HepG2 (cell line): ENCODE measurements around the gene NEDD4L. TPM values are rescaled to one million over a fixed set of nuclear protein-coding genes. Genes with fewer than 3 reads are reported as not detected.

Experiments used
- ESRRA ChIP-seq: sonication (generic); formaldehyde crosslinking; IDR thresholded peaks from 2 replicates; pipeline ENCODE4 v1.5.1; 2020; ENCODE audit warnings: mild to moderate bottlenecking, low read depth, missing genetic modification reagents
- HMG20A ChIP-seq: IDR thresholded peaks from 2 replicates; pipeline ENCODE4 v1.6.1; 2016; ENCODE audit warnings: borderline replicate concordance
- HNF4A ChIP-seq: sonication (generic); formaldehyde crosslinking; IDR thresholded peaks from 2 replicates; pipeline ENCODE4 v1.4.0; 2020; ENCODE audit warnings: missing genetic modification reagents
- KLF11 ChIP-seq: IDR thresholded peaks from 2 replicates; pipeline ENCODE4 v1.6.1; 2016; ENCODE audit warnings: missing compliant biosample characterization
- NFATC3 ChIP-seq: sonication (generic); formaldehyde crosslinking; IDR thresholded peaks from 2 replicates; pipeline ENCODE4 v1.5.1; 2020; ENCODE audit warnings: mild to moderate bottlenecking, missing genetic modification reagents
- NFE2L2 ChIP-seq: fragments of 150-350 bp; IDR thresholded peaks from 2 replicates; pipeline ENCODE4 v1.6.1; 2014; ENCODE audit warnings: low read length
- ZBTB8A ChIP-seq: sonication (generic); formaldehyde crosslinking; IDR thresholded peaks from 2 replicates; pipeline ENCODE4 v1.4.0; 2020; ENCODE audit warnings: mild to moderate bottlenecking, low read depth, missing genetic modification reagents, borderline replicate concordance
- polyA plus RNA-seq, 8 experiments: library from polyadenylated mRNA; depleted of rRNA in 3 of 8; stranded (reverse) in 7 of 8; unstranded in 1 of 8; fragments of >200 nt; fragmentation: Illumina TruSeq in 4 of 8; extraction: Trizol in 4 of 8; gene quantifications; 2 replicates each; pipeline versions ENCODE4 v1.2.1 to v1.2.3, GENCODE V29; 2011 to 2016; ENCODE audit warnings: low read depth in 4 of 8, missing spikeins in 1 of 8, mixed read lengths in 1 of 8; ENCODE audit not compliant: insufficient read depth in 1 of 8
- total RNA-seq, 5 experiments: library from RNA; depleted of rRNA; stranded (reverse); fragments of >200 nt; fragmentation: Illumina TruSeq; extraction: Trizol; gene quantifications; 2 replicates each; pipeline ENCODE4 v1.2.3, GENCODE V29; 2016; ENCODE audit warnings: low read depth in 1 of 5
- TF ChIP-seq, protein P1 (sequence below): sonication (generic); formaldehyde crosslinking; IDR thresholded peaks from one replicate; pipeline ENCODE4 v1.5.1; 2020; ENCODE audit warnings: mild to moderate bottlenecking, missing genetic modification reagents; ENCODE audit errors: not compliant biosample characterization
- TF ChIP-seq, protein P2 (sequence below): sonication (generic); formaldehyde crosslinking; IDR thresholded peaks from 2 replicates; pipeline ENCODE4 v1.4.0; 2020; ENCODE audit warnings: mild to moderate bottlenecking, missing genetic modification reagents
- TF ChIP-seq, protein P3 (sequence below): sonication (generic); formaldehyde crosslinking; IDR thresholded peaks from 2 replicates; pipeline ENCODE4 v1.4.0; 2020; ENCODE audit warnings: missing genetic modification reagents
- TF ChIP-seq, protein P4 (sequence below): sonication (generic); formaldehyde crosslinking; IDR thresholded peaks from 2 replicates; pipeline ENCODE4 v1.8.1; 2022; ENCODE audit warnings: mild to moderate bottlenecking, missing genetic modification reagents

The NEDD4L gene
- total and polyA plus RNA-seq, 2 of the 13 experiments (the other 11 are each of a cell fraction or from before 2014, with no cell fraction given), result 168 to 390 TPM

DNA sequence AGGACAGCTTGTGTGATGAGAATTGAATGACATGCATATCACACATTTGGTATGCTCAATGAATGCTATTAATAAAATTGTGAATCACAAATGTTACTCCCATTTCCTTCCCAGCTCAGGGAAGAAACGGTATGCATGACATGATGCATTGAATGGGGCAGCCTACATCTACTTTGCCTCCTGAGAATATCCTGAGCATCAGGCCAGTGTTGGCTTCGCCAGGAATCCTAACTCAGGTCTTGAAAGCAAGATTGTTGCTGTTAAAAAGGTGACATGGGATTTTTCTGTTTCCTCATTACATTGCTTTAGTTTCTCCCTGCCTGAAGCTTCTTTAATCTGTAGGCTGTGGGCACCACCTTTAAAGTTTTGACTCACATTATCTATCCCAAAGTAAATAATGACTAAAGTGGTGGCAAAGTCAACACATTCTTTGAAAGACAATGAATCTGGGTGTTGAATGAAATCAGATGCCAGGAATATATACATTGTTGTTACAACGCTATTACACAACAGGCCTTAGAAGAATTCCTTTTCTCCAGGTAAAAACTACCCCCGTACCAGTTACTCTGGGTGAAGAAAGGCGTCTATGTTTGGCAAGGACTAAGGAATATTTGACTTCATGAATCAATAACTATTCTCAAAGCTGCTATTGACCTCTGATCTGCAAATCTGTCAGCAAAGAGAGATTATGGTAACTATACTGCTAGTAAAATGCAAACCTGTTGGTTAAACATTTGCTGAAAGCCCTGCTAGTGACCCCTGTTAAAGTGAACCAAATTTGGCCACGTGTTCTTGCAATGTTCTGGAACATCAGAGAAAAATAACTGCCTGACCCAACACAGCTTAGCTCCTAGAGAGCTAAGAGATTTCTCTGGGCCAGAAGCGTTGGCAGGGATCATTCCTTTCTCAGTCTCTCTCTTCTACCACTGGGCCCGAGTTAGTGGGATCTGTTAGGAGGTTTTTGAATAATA lies 30.5 kb upstream of the NEDD4L start (continued):
- TF ChIP-seq, protein P1, sequence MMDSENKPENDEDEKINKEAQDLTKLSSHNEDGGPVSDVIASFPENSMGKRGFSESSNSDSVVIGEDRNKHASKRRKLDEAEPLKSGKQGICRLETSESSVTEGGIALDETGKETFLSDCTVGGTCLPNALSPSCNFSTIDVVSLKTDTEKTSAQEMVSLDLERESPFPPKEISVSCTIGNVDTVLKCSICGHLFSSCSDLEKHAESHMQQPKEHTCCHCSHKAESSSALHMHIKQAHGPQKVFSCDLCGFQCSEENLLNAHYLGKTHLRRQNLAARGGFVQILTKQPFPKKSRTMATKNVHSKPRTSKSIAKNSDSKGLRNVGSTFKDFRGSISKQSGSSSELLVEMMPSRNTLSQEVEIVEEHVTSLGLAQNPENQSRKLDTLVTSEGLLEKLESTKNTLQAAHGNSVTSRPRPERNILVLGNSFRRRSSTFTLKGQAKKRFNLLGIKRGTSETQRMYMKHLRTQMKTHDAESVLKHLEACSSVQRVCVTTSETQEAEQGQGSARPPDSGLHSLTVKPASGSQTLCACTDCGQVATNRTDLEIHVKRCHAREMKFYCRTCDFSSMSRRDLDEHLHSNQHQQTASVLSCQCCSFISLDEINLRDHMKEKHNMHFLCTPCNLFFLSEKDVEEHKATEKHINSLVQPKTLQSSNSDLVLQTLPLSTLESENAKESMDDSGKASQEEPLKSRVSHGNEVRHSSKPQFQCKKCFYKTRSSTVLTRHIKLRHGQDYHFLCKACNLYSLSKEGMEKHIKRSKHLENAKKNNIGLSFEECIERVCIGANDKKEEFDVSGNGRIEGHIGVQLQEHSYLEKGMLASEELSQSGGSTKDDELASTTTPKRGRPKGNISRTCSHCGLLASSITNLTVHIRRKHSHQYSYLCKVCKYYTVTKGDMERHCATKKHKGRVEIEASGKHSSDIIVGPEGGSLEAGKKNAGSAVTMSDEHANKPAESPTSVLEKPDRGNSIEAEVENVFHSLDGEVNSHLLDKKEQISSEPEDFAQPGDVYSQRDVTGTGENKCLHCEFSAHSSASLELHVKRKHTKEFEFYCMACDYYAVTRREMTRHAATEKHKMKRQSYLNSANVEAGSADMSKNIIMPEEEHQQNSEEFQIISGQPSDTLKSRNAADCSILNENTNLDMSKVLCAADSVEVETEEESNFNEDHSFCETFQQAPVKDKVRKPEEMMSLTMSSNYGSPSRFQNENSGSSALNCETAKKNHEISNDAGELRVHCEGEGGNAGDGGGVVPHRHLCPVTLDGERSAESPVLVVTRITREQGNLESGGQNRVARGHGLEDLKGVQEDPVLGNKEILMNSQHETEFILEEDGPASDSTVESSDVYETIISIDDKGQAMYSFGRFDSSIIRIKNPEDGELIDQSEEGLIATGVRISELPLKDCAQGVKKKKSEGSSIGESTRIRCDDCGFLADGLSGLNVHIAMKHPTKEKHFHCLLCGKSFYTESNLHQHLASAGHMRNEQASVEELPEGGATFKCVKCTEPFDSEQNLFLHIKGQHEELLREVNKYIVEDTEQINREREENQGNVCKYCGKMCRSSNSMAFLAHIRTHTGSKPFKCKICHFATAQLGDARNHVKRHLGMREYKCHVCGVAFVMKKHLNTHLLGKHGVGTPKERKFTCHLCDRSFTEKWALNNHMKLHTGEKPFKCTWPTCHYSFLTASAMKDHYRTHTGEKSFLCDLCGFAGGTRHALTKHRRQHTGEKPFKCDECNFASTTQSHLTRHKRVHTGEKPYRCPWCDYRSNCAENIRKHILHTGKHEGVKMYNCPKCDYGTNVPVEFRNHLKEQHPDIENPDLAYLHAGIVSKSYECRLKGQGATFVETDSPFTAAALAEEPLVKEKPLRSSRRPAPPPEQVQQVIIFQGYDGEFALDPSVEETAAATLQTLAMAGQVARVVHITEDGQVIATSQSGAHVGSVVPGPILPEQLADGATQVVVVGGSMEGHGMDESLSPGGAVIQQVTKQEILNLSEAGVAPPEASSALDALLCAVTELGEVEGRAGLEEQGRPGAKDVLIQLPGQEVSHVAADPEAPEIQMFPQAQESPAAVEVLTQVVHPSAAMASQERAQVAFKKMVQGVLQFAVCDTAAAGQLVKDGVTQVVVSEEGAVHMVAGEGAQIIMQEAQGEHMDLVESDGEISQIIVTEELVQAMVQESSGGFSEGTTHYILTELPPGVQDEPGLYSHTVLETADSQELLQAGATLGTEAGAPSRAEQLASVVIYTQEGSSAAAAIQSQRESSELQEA (CRISPR knock-in tag), result no peak
- TF ChIP-seq NFE2L2, result no peak
- TF ChIP-seq NFATC3 (CRISPR knock-in tag), result no peak
- TF ChIP-seq, protein P2, sequence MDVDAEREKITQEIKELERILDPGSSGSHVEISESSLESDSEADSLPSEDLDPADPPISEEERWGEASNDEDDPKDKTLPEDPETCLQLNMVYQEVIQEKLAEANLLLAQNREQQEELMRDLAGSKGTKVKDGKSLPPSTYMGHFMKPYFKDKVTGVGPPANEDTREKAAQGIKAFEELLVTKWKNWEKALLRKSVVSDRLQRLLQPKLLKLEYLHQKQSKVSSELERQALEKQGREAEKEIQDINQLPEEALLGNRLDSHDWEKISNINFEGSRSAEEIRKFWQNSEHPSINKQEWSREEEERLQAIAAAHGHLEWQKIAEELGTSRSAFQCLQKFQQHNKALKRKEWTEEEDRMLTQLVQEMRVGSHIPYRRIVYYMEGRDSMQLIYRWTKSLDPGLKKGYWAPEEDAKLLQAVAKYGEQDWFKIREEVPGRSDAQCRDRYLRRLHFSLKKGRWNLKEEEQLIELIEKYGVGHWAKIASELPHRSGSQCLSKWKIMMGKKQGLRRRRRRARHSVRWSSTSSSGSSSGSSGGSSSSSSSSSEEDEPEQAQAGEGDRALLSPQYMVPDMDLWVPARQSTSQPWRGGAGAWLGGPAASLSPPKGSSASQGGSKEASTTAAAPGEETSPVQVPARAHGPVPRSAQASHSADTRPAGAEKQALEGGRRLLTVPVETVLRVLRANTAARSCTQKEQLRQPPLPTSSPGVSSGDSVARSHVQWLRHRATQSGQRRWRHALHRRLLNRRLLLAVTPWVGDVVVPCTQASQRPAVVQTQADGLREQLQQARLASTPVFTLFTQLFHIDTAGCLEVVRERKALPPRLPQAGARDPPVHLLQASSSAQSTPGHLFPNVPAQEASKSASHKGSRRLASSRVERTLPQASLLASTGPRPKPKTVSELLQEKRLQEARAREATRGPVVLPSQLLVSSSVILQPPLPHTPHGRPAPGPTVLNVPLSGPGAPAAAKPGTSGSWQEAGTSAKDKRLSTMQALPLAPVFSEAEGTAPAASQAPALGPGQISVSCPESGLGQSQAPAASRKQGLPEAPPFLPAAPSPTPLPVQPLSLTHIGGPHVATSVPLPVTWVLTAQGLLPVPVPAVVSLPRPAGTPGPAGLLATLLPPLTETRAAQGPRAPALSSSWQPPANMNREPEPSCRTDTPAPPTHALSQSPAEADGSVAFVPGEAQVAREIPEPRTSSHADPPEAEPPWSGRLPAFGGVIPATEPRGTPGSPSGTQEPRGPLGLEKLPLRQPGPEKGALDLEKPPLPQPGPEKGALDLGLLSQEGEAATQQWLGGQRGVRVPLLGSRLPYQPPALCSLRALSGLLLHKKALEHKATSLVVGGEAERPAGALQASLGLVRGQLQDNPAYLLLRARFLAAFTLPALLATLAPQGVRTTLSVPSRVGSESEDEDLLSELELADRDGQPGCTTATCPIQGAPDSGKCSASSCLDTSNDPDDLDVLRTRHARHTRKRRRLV (CRISPR knock-in tag), result no peak; the same call in 1 of the 2 replicates
- TF ChIP-seq, protein P3, sequence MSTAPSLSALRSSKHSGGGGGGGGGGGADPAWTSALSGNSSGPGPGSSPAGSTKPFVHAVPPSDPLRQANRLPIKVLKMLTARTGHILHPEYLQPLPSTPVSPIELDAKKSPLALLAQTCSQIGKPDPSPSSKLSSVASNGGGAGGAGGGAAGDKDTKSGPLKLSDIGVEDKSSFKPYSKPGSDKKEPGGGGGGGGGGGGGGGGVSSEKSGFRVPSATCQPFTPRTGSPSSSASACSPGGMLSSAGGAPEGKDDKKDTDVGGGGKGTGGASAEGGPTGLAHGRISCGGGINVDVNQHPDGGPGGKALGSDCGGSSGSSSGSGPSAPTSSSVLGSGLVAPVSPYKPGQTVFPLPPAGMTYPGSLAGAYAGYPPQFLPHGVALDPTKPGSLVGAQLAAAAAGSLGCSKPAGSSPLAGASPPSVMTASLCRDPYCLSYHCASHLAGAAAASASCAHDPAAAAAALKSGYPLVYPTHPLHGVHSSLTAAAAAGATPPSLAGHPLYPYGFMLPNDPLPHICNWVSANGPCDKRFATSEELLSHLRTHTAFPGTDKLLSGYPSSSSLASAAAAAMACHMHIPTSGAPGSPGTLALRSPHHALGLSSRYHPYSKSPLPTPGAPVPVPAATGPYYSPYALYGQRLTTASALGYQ (CRISPR knock-in tag), result peak; percentile 98
- TF ChIP-seq ZBTB8A (CRISPR knock-in tag), result no peak
- peak; percentile 91 for TF ChIP-seq HNF4A (CRISPR knock-in tag)
- peak; percentile 97 for TF ChIP-seq HMG20A (CRISPR knock-in tag)
- peak; percentile 70; the same call in 1 of the 2 replicates for TF ChIP-seq KLF11 (CRISPR knock-in tag)
- TF ChIP-seq ESRRA (CRISPR knock-in tag), result 0 out of 2 replicates have a peak, but pooled peaks have one; percentile 28
- TF ChIP-seq, protein P4, sequence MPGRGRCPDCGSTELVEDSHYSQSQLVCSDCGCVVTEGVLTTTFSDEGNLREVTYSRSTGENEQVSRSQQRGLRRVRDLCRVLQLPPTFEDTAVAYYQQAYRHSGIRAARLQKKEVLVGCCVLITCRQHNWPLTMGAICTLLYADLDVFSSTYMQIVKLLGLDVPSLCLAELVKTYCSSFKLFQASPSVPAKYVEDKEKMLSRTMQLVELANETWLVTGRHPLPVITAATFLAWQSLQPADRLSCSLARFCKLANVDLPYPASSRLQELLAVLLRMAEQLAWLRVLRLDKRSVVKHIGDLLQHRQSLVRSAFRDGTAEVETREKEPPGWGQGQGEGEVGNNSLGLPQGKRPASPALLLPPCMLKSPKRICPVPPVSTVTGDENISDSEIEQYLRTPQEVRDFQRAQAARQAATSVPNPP, result peak; percentile 91; the same call in 1 of the 2 replicates
